GM21360 (cell line): ENCODE data around the gene BCL2L12.

Source experiments
- ATAC-seq: cut with Tn5 transposase; IDR thresholded peaks from one replicate; pipeline ENCODE4 v1.9.1; 2021; ENCODE audit warnings: mild to moderate bottlenecking, moderate library complexity; ENCODE audit not compliant: unreplicated experiment

The BCL2L12 gene

GRCh38 chr19:49684251-49684982, 18.7 kb downstream of the BCL2L12 start:
- no peak for ATAC-seq

- no peak for ATAC-seq
These were observed 19.3 kb downstream of the BCL2L12 start for GRCh38 chr19:49684983-49685553.

- no peak for ATAC-seq
These were observed 20.2 kb downstream of the BCL2L12 start for GRCh38 chr19:49685845-49686332.

GRCh38 chr19:49686503-49687088, 20.9 kb downstream of the BCL2L12 start:
- no peak for ATAC-seq

- no peak for ATAC-seq
These were observed 21.4 kb downstream of the BCL2L12 start for GRCh38 chr19:49687150-49687549.

GRCh38 chr19:49687566-49688316, 22.0 kb downstream of the BCL2L12 start:
- no peak for ATAC-seq

GRCh38 chr19:49688531-49689132, 22.9 kb downstream of the BCL2L12 start:
- ATAC-seq: no peak

GRCh38 chr19:49689133-49690078, 23.7 kb downstream of the BCL2L12 start, which contains the start of gene ADM5:
Gene ADM5, plus strand, starts transcription at chr19:49689594. Its CDS starts 244 bp downstream, at chr19:49689838.
- no peak for ATAC-seq

GRCh38 chr19:49690079-49690655, 24.4 kb downstream of the BCL2L12 start:
- ATAC-seq: no peak

- ATAC-seq: no peak
These were observed 25.0 kb downstream of the BCL2L12 start, which contains the start of gene CPT1C for GRCh38 chr19:49690656-49691242. Gene CPT1C, plus strand, starts transcription at chr19:49691116. Its CDS starts 1,137 bp downstream, at chr19:49692253.

GRCh38 chr19:49691243-49692146, 25.8 kb downstream of the BCL2L12 start:
- ATAC-seq: no peak

- no peak for ATAC-seq
These were observed 26.4 kb downstream of the BCL2L12 start for GRCh38 chr19:49692147-49692506.

GRCh38 chr19:49696115-49696514, 30.4 kb downstream of the BCL2L12 start:
- no peak for ATAC-seq

- ATAC-seq: no peak
These were observed 31.1 kb downstream of the BCL2L12 start for GRCh38 chr19:49696865-49697264.

GRCh38 chr19:49699364-49699763, 33.6 kb downstream of the BCL2L12 start:
- no peak for ATAC-seq

- no peak for ATAC-seq
These were observed 34.8 kb downstream of the BCL2L12 start for GRCh38 chr19:49700563-49700962.

- ATAC-seq: no peak
These were observed 35.6 kb downstream of the BCL2L12 start for GRCh38 chr19:49701271-49701786.
